ENCODE results near the gene CAPN5.

DNA sequence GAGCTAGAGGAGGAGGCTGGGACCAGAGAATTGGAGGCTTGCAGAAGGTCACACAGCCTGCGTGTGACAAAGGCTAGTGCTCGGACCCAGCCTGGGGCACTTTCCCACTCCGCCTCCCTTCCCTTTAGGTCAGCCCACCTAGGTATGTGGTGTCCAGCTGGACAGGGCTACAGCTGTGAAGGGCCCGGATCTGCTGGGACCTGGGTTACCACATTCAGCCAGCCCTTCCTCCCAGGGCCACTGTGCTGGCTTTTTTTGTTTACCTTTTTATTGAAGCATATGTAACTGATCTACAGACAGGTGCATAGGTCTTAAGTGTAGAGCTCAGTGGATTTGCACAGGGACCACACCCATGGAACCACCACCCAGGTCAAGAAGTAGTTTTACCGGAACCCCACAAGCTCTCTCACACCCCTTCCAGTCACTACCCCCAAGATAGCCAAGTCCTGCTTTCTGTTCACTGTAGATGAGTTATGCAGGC lies 8.7 kb downstream of the CAPN5 start:
- no peak for TF ChIP-seq POLR2A (IDR thresholded peaks at IDR 0.05)
- TF ChIP-seq, protein P1, sequence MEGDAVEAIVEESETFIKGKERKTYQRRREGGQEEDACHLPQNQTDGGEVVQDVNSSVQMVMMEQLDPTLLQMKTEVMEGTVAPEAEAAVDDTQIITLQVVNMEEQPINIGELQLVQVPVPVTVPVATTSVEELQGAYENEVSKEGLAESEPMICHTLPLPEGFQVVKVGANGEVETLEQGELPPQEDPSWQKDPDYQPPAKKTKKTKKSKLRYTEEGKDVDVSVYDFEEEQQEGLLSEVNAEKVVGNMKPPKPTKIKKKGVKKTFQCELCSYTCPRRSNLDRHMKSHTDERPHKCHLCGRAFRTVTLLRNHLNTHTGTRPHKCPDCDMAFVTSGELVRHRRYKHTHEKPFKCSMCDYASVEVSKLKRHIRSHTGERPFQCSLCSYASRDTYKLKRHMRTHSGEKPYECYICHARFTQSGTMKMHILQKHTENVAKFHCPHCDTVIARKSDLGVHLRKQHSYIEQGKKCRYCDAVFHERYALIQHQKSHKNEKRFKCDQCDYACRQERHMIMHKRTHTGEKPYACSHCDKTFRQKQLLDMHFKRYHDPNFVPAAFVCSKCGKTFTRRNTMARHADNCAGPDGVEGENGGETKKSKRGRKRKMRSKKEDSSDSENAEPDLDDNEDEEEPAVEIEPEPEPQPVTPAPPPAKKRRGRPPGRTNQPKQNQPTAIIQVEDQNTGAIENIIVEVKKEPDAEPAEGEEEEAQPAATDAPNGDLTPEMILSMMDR (IDR thresholded peaks at IDR 0.05) = no peak
